Pancreas (tissue), 10 donors: ENCODE measurements around the gene VPS18. TPM values are rescaled to one million over a fixed set of nuclear protein-coding genes. Genes with fewer than 3 reads are reported as not detected.

Experiments used
- ATAC-seq, 4 donors: fragments of 200-7000 bp; cut with Tn5 transposase; one replicate each; pipeline versions ENCODE4 v1.8.0 to v1.9.1; 2020; ENCODE audit warnings: mild to moderate bottlenecking in 4 of 4, moderate library complexity in 4 of 4
- DNase-seq, 6 donors: peaks; one replicate each; pipeline ENCODE4 v3.0.0-alpha.2; 2020
- FAIRE-seq: peaks from 2 replicates; lab custom pipeline; 2012; peaks lifted over from hg19 to GRCh38; lab: Jason Lieb, UNC
- H3K27ac ChIP-seq, 4 donors: fragments of 200-600 bp; sonication (generic); 1 replicate in 3 of 4; 2 replicates in 1 of 4; pipeline versions ENCODE4 v1.5.0 to v1.8.0; 2020
- H3K27me3 ChIP-seq, 4 donors: fragments of 200-600 bp; one replicate each; pipeline ENCODE4 v1.8.0; 2021
- H3K36me3 ChIP-seq, 3 donors: fragments of 200-600 bp; sonication (generic) in 1 of 3; one replicate each; pipeline versions ENCODE4 v1.5.0 to v1.8.0; 2020 to 2021
- H3K4me1 ChIP-seq, 3 donors: fragments of 200-600 bp; one replicate each; pipeline ENCODE4 v1.8.0; 2021
- H3K4me3 ChIP-seq, 4 donors: fragments of 200-600 bp; sonication (generic) in 2 of 4; one replicate each; pipeline versions ENCODE4 v1.5.0 to v1.8.0; 2020 to 2021
- H3K9me3 ChIP-seq, 4 donors: fragments of 200-600 bp; one replicate each; pipeline ENCODE4 v1.8.0; 2021
- CTCF ChIP-seq, 4 donors: fragments of 200-600 bp; sonication (generic) in 3 of 4; IDR thresholded peaks; one replicate each; pipeline versions ENCODE4 v1.5.0 to v1.8.0; 2021; ENCODE audit warnings: antibody characterized with exemption in 4 of 4
- WGBS, 2 donors: extraction: QIAGEN DNeasy Blood & Tissue Kit; methylation state at CpG; one replicate each; pipeline ENCODE4 v1.1.7; 2013; 5-methylcytosine and 5-hydroxymethylcytosine counted together
- intact Hi-C, 3 donors: fragments of 100-400 bp; cut with DNase I; formaldehyde crosslinking; loops; one replicate each; pipeline versions ENCODE4 v1.11.1 to v1.14.2; 2022
- polyA plus RNA-seq, 2 donors: library from polyadenylated mRNA; stranded (reverse); fragments of 200-250 nt; gene quantifications; one replicate each; pipeline ENCODE4 v1.2.3, GENCODE V29; 2013
- total RNA-seq, 6 donors: library from RNA; stranded (reverse); fragmentation: NEBNext Ultra II Directional in 4 of 6; extraction: Animal tissue kit (Norgen Biotek cat#: 25700) in 4 of 6; gene quantifications; one replicate each; pipeline versions ENCODE4 v1.2.1 to v1.2.4, GENCODE V29; 2021 to 2023
- donor health status: healthy with polysubstance abuse.
- donor health status: DM: no; HTN: no; CAD: no; lungs with moderate emphysema.
- donor health status: DM: no; HTN: no; CAD: no.
- donor health status: control.
- donor health status: control.
- donor health status: Bipolar disorder and iron deficiency.
- donor health status: DM: yes; HTN: yes; CAD: no.
- donor health status: DM: no; HTN: no; CAD: no.
- donor health status: DM: no; HTN: no; CAD: no.
- donor health status: DM: yes; HTN: yes; CAD: no.

Gene VPS18
- total and polyA plus RNA-seq, 8 donors, result 4.4 to 12.5 (median 6.8) TPM

GRCh38 chr15:40940296-40940801, 46.1 kb downstream of the VPS18 start:
- Histone ChIP-seq H3K9me3 (no peaks in the 10 kb centered on the region), H3K4me3 (no peak overlapping the region), H3K4me1 (peaks cover 0 to 12% (median 0%) of the 10 kb centered on the region in 3 donors), H3K36me3 (no peaks in the 10 kb centered on the region), H3K27me3 (no peaks in the 10 kb centered on the region), H3K27ac (peak overlapping the region in 1 of 4 donors; percentile 80)
- no peak for FAIRE-seq
- intact Hi-C loops, result no loop called here
- TF ChIP-seq CTCF (IDR thresholded peaks at IDR 0.05), result no peak
- no peak for ATAC-seq
- 76 to 77% methylated on average over 15 of the region's 15 CpGs for WGBS, 2 donors
- peak in 2 of 6 donors; percentile 51 to 65 for DNase-seq

GRCh38 chr15:40941068-40941527, 46.8 kb downstream of the VPS18 start:
- Histone ChIP-seq H3K27me3 (no peaks in the 10 kb centered on the region), H3K4me1 (peaks cover 0 to 14% (median 0%) of the 10 kb centered on the region in 3 donors), H3K27ac (peak overlapping the region; percentile 48 to 80 (median 74)), H3K9me3 (no peaks in the 10 kb centered on the region), H3K36me3 (no peaks in the 10 kb centered on the region), H3K4me3 (peak overlapping the region; percentile 26 to 52 (median 38))
- no peak for DNase-seq
- FAIRE-seq, result no peak
- no peak for ATAC-seq
- intact Hi-C loops, result no loop called here
- TF ChIP-seq CTCF (IDR thresholded peaks at IDR 0.05), result no peak
- WGBS, 2 donors, result 33 to 40% methylated on average over 7 of the region's 7 CpGs

GRCh38 chr15:40941528-40942336, 47.5 kb downstream of the VPS18 start:
- no peak for FAIRE-seq
- H3K27me3 ChIP-seq, result no peaks in the 10 kb centered on the region
- peak; percentile 90 to 93 (median 91) for ATAC-seq

GRCh38 chr15:40942337-40942854, 48.1 kb downstream of the VPS18 start:
- no peak for TF ChIP-seq CTCF (IDR thresholded peaks at IDR 0.05)
- WGBS, 2 donors, result 44 to 45% methylated on average over 15 of the region's 15 CpGs
- Histone ChIP-seq H3K9me3 (no peaks in the 10 kb centered on the region), H3K4me3 (peak overlapping the region in 3 of 4 donors; percentile 15 to 52 (median 49)), H3K36me3 (no peaks in the 10 kb centered on the region), H3K27ac (peak overlapping the region; percentile 65 to 80 (median 74)), H3K27me3 (no peaks in the 10 kb centered on the region), H3K4me1 (peaks cover 0 to 14% (median 0%) of the 10 kb centered on the region in 3 donors)
- no peak for FAIRE-seq
- ATAC-seq, result peak in 3 of 4 donors; percentile 2 to 18 (median 2)
- intact Hi-C loops, result no loop called here
- no peak for DNase-seq

More at GRCh38 chr15:40941528-40942336, 47.5 kb downstream of the VPS18 start:
- peaks cover 0 to 14% (median 0%) of the 10 kb centered on the region in 3 donors for H3K4me1 ChIP-seq
- peak overlapping the region; percentile 65 to 80 (median 74) for H3K27ac ChIP-seq
- H3K4me3 ChIP-seq, result peak overlapping the region; percentile 26 to 52 (median 38)
- intact Hi-C loops, result no loop called here
- H3K36me3 ChIP-seq, result no peaks in the 10 kb centered on the region
- DNase-seq, result peak; percentile 73 to 91 (median 82)
- TF ChIP-seq CTCF (IDR thresholded peaks at IDR 0.05), result peak; percentile 31 to 57 (median 38)
- H3K9me3 ChIP-seq, result no peaks in the 10 kb centered on the region
- 2% methylated on average over 50 to 92 of the region's 92 CpGs for WGBS, 2 donors
